Suppressor macrophage treated with lipopolysaccharide for 1 hour (primary cell): ENCODE data around the gene DOCK10.
"Not testable (repeated sequence)": the region's sequence is repeated elsewhere in the genome, so short reads cannot be mapped to it uniquely, and the experiment has no call there.

ENCODE experiments used
- DNase-seq, 3 donors: peaks; one replicate each; pipeline ENCODE4 v3.0.0-alpha.2; 2020 to 2022

The DOCK10 gene

DNA sequence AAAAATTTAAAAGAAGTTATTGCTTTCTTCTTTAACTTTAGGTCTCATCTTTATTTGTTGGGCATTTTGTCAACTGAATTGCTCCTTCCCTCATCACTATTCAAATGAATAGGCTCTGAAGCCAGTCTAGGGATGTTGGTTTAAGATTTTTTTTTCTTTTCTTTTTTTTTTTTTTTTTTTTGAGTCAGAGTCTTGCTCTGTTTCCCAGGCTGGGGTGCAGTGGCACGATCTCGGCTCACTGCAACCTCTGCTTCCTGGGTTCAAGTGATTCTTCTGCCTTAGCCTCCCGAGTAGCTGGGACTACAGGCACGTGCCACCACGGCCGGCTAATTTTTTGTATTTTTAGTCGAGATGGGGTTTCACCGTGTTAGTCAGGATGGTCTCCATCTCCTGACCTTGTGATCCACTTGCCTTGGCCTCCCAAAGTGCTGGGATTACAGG is 98.6 kb downstream of the DOCK10 start:
- not testable (repeated sequence) for DNase-seq

DNA sequence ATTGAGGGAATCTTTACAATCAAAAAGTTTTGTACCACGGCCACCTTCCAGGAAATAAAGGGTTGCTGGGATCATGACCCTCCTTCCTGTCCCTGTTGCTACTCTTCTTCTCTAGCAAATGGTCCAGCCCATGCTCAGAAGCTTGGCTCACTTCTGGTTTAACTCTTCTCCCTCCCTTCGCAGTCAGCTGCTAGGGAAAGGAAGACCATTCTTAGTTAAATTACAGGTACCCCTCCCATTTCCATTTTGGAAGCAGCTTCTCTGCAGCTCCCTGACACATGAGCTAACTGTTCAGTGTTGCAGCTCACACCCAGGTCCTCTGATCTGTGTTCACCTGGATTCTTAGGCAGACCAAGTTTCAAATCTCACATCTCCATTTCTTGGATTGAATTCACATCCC is 100.3 kb downstream of the DOCK10 start:
- DNase-seq: no peak

- no peak for DNase-seq
Observed at GRCh38 chr2:224940618-224941017, 101.7 kb downstream of the DOCK10 start.

GRCh38 chr2:224938651-224939182 is 103.6 kb downstream of the DOCK10 start:
- peak in 2 of 3 donors; percentile 71 to 79 for DNase-seq

DNA sequence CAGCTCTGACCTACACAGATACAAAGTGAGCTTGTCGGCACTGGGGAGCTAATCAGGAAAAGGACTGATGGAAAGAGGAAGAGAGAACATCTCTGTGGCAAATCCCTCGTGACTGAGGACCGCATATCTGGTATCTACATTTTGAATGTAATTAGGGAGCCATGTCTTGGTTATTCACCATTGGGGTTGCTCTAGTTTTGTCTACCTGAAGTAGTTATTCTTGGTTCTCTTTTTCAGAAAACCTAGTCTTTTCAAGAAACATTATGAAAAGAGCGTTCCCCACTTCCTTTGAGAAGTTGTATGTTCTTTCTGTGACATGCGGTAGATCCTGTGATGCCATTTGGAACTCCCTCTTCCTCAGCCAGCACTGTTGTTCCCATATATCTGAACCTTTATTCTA is 104.4 kb downstream of the DOCK10 start:
- DNase-seq: peak in 2 of 3 donors; percentile 41 to 47

- no peak for DNase-seq
Observed at GRCh38 chr2:224934526-224935188, 107.6 kb downstream of the DOCK10 start.

DNA sequence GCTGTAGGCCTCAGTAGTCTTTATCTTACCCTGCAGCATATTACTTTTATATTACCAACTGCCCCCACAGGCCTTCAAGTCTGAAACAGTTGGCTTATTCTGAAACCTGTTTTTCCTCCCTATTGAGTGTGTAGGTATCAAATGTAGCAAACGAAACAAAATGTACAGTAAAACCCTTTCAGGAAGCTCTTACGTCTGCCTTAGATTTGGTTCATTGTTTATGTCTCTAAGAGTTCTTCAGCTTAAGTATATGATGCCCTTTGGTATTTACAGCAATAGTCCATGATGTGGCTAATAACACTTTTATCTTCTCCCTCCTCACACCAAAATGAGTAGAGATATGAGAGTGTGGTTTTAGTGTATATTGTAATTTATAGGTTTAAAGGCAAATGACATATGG is 108.8 kb downstream of the DOCK10 start:
- no peak for DNase-seq

DNA sequence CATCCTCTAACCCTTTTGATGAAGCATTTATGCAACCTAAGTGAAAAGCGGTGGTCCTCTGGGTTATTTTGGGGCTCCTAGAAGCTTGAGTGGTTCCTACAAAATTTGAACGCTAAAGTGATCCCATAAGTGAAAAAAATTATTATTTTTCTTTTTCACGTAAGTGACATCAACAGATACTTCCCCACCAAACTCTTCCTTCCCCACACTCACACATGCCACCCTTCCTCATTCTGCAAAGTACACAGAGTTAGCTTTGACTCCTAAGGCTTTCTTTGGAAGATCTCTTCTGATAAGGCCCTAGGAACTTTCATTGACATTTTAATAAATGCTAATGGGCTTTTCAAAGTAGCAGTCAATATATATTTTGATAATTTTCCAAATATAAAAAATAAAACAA is 109.7 kb downstream of the DOCK10 start:
- peak in 2 of 3 donors; percentile 55 to 60 for DNase-seq

DNA sequence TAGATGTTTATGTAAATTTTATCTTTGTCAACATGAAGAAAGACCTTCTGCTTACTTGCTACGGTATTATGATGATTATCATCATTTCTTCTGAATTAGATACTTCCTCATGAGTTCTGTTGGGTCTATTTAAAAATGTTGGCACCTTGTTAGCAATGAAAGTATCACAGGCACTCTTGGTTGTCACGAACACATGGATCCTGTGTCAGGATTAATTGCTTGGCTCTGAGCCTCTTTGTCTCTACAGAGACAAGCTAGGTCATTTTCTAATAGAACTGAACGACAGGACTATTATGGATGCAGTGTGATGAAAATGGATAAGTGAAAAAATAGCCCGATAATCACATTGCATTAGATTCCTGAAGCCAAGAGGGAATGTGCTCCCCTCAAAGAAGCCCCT is 110.3 kb downstream of the DOCK10 start:
- no peak for DNase-seq

GRCh38 chr2:224930990-224931389 is 111.3 kb downstream of the DOCK10 start:
- DNase-seq: no peak

DNA sequence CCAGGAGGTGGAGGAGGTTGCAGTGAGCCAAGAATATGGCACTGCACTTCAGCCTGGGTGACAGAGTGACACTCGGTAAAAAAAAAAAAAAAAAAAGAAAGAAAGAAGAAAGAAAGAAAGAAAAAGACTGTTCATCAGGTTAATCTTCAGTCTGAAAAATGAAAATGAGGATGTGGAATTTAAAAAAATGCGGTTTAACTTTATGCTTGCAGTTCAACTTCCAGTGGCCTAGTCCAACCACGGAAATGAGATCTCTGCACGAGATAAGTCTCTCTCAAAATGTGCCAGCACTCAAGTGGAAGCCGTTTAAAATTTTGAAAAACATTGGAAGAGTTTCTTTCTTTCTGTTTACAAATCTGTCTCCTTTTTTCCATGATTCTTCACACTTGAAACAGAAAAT is 112.1 kb downstream of the DOCK10 start:
- DNase-seq: peak in 1 of 3 donors; percentile 45

- DNase-seq: no peak
Observed at GRCh38 chr2:224929512-224929911, 112.8 kb downstream of the DOCK10 start.

DNA sequence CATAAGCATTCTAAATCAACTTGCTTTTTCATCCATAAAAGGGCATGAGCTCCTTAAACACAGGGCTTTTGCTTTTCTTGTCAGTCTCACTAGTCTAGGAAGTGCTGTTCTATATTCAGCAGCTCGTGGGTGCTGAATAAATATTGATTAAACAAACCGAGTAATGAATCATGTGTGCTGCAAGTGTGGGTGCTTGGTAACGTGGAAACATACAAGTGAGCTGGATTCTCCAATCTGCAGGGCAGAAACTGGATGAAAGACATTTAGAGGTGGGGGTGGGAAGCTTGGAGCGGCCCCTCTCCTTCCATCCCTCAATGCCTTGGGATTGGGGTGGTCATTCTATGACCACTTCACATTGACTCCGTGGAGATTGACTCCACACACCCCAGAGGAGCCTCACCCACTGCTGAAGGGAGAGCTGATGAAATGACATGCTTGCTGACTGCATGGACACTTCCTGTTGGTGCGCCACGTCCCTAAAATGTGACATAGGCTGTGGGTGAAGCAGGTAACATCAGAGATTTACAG is 114.6 kb downstream of the DOCK10 start:
- peak; percentile 49 to 64 (median 53) for DNase-seq

DNA sequence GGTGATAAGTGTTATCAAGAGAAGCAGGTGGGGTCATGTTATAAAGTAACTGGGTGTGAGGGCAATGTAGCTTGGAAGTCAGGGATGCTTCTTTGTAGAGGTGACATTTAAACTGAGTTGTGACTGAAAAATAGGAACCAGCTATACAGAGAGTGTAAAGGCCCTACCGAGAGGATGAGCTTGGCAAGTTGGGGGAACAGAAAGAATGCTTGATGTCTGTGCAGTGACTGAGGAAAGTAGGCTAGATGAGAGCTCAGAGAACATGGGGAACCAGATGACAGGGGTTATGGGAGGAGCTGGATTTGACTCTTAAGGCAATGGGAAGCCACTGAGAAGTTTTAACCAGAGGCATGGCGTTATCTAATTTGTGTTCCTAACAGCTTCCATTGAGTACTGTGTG is 115.3 kb downstream of the DOCK10 start:
- peak in 1 of 3 donors; percentile 36 for DNase-seq

DNA sequence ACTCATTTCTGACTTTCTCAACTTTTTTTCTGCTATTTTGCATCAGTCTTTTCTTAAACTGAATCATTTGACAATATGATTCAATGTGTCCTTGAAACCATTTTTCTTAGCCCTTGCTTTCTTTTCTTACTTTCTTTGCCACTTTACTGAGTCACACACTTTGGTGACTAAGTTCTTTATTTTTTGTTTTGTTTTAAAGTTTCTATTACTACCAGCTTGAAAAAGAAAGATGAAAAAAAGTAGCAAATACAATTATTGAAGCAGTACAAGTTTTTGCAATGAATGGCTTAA is 116.5 kb downstream of the DOCK10 start:
- DNase-seq: peak; percentile 37 to 90 (median 72)

GRCh38 chr2:224925061-224925809 is 117.0 kb downstream of the DOCK10 start:
- no peak for DNase-seq

- DNase-seq: peak in 2 of 3 donors; percentile 49 to 57
Observed at GRCh38 chr2:224924631-224925030, 117.6 kb downstream of the DOCK10 start.

GRCh38 chr2:224922142-224922727 is 120.0 kb downstream of the DOCK10 start:
- peak; percentile 68 to 89 (median 86) for DNase-seq

DNA sequence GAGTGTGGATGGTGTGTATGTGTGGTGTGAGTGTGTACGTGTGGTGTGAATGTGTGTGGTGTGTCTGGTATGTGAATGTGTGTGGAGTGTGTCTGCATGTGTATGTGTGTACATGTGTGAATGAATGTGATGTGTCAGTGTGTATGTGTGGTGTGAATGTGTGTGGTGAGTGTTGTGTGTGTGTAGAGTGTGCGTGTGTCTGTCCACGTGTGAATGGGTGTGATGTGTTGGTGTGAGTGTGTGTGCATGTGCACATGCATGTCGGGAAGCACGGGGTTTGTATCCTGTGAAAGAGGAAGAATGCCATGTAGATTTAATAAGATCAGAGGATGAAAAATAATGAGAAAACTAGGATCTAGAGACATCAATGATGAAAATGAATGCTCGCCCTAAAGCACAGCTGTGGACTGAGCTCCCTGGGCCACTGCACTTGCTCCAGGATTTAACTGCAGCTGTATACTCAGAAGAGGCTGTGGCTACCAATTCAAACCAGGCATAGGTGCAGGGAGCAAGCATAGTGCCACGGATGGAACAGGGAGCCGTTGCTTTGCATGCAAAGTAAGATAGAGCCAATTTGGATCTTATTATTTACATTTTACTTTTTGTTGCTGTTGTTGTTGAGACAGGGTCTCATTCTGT is 122.7 kb downstream of the DOCK10 start:
- no peak for DNase-seq

DNA sequence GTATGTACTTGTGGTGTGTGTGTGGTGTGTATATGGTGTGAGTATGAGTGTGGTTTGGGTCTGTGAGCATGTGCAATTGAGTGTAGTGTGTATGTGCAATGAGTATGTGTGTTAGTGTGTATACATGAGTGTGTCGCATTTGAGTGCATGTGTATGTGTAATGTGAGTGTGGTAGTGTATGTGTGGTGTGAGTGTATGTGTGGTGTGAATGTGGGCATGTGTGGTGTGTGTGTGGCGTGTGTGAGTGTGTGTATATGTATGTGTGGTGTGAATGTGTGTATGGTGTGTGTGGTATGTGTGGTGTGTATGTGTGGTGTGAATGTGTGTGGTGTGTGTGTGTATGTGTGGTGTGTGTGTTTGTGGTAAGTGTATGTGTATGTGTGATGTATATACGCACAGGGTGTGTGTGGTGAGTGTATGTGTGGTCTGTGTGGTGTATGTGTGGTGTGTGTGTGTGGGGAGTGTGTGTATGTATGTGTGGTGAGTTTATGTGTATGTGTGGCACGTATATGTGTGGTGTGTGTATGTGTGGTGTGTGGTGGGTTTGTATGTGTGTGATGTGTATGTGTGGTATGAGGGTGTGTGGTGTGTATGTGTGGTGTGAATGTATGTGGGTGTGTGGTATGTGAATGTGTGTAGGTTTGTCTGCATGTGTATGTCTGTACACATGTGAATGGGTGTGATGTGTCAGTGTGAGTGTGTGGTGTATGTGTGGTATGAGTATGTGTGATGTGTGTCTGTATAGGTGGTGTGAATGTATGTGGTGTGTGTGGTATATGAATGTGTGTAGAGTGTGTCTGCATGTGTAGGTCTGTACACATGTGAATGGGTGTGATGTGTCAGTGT is 123.4 kb downstream of the DOCK10 start:
- no peak for DNase-seq

- DNase-seq: not testable (repeated sequence)
Observed at GRCh38 chr2:224917246-224917645, 125.0 kb downstream of the DOCK10 start.

DNA sequence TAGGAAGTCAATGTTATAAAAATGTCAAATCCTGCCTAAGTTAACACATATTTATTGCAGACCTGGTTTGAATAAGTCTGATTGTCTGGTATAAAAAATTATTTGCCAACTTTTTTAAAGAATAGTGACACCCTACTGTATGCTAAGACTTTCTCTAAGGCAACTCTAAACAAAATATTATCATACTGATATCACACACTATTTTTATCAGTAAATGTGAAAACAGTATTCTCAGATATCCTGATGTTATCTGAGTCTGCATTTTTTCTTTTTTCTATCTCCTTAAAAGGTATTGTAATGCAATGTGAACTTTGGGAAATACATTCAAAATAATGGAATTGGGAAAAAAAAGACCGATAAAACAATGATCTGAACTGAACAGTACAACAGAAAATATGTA is 127.1 kb downstream of the DOCK10 start:
- no peak for DNase-seq
